H9 (cell line): ENCODE results near the gene IGF1R. TPM values are rescaled to one million over a fixed set of nuclear protein-coding genes. Genes with fewer than 3 reads are reported as not detected.

Source experiments
- DNase-seq: peaks from one replicate; pipeline ENCODE4 v3.0.0-alpha.2; 2017
- H2AFZ ChIP-seq: one replicate; pipeline ENCODE4 v1.6.1; 2013; ENCODE audit warnings: mild to moderate bottlenecking, low read length, control low read depth, moderate library complexity
- H2AK5ac ChIP-seq: 2 replicates; pipeline ENCODE4 v1.6.1; 2013; ENCODE audit warnings: low read length, control low read depth, mixed read lengths; ENCODE audit not compliant: insufficient read length
- H2BK120ac ChIP-seq: one replicate; pipeline ENCODE4 v1.6.1; 2013; ENCODE audit warnings: low read depth, mild to moderate bottlenecking, low read length, control low read depth, inconsistent platforms; ENCODE audit not compliant: poor library complexity, severe bottlenecking
- H2BK12ac ChIP-seq: 2 replicates; pipeline ENCODE4 v1.6.1; 2013; ENCODE audit warnings: low read length, control low read depth, mixed read lengths, low read depth; ENCODE audit not compliant: insufficient read length
- H2BK15ac ChIP-seq: 2 replicates; pipeline ENCODE4 v1.6.1; 2013; ENCODE audit warnings: low read depth, low read length, control low read depth
- H2BK20ac ChIP-seq: one replicate; pipeline ENCODE4 v1.6.1; 2013; ENCODE audit warnings: low read depth, mild to moderate bottlenecking, low read length, control low read depth, inconsistent platforms; ENCODE audit not compliant: poor library complexity, severe bottlenecking
- H2BK5ac ChIP-seq: 2 replicates; pipeline ENCODE4 v1.6.1; 2013; ENCODE audit warnings: low read length, control low read depth, mixed read lengths; ENCODE audit not compliant: insufficient read length
- H3K14ac ChIP-seq: 2 replicates; pipeline ENCODE4 v1.6.1; 2013; ENCODE audit warnings: low read length, control low read depth; ENCODE audit not compliant: insufficient read depth
- H3K18ac ChIP-seq: 2 replicates; pipeline ENCODE4 v1.6.1; 2013; ENCODE audit warnings: low read depth, mild to moderate bottlenecking, mixed read lengths, low read length, control low read depth; ENCODE audit not compliant: insufficient read length
- H3K23ac ChIP-seq: 2 replicates; pipeline ENCODE4 v1.6.1; 2013; ENCODE audit warnings: low read length, control low read depth, mixed read lengths, low read depth; ENCODE audit not compliant: insufficient read length
- H3K23me2 ChIP-seq: 2 replicates; pipeline ENCODE4 v1.6.1; 2013; ENCODE audit warnings: low read depth, mild to moderate bottlenecking, mixed read lengths, low read length, control low read depth; ENCODE audit not compliant: insufficient read length, poor library complexity, severe bottlenecking
- H3K27ac ChIP-seq: 2 replicates; pipeline ENCODE4 v1.5.1; 2013; ENCODE audit warnings: low read length, control low read depth, mixed read lengths, low read depth; ENCODE audit not compliant: insufficient read length
- H3K27me3 ChIP-seq: 2 replicates; pipeline ENCODE4 v1.6.1; 2013; ENCODE audit warnings: low read length, control low read depth, inconsistent platforms; ENCODE audit not compliant: insufficient read depth
- H3K4ac ChIP-seq: 2 replicates; pipeline ENCODE4 v1.6.1; 2013; ENCODE audit warnings: low read depth, mild to moderate bottlenecking, control low read depth, inconsistent platforms, low read length, moderate library complexity
- H3K4me1 ChIP-seq: 2 replicates; pipeline ENCODE4 v1.6.1; 2013; ENCODE audit warnings: low read length, control low read depth, inconsistent platforms; ENCODE audit not compliant: insufficient read depth
- H3K4me2 ChIP-seq: 2 replicates; pipeline ENCODE4 v1.6.1; 2013; ENCODE audit warnings: low read length, control low read depth, mixed read lengths; ENCODE audit not compliant: insufficient read length, insufficient read depth
- H3K56ac ChIP-seq: 2 replicates; pipeline ENCODE4 v1.6.1; 2013; ENCODE audit warnings: low read depth, mild to moderate bottlenecking, mixed read lengths, low read length, control low read depth; ENCODE audit not compliant: insufficient read length
- H3K79me1 ChIP-seq: 2 replicates; pipeline ENCODE4 v1.6.1; 2013; ENCODE audit warnings: low read depth, mild to moderate bottlenecking, moderate library complexity, low read length, control low read depth, inconsistent platforms; ENCODE audit not compliant: insufficient read depth, poor library complexity, severe bottlenecking
- H3K79me2 ChIP-seq: 2 replicates; pipeline ENCODE4 v1.6.1; 2013; ENCODE audit warnings: low read length, control low read depth, inconsistent platforms; ENCODE audit not compliant: insufficient read depth
- H3K9ac ChIP-seq: 2 replicates; pipeline ENCODE4 v1.6.1; 2013; ENCODE audit warnings: low read length, control low read depth, mixed read lengths; ENCODE audit not compliant: insufficient read length; ENCODE audit errors: extremely low read depth
- H3K9me3 ChIP-seq: one replicate; pipeline ENCODE4 v1.6.1; 2013; ENCODE audit warnings: low read depth, low read length, inconsistent platforms; ENCODE audit not compliant: control insufficient read depth
- H3T11ph ChIP-seq: one replicate; pipeline ENCODE4 v1.6.1; 2013; ENCODE audit warnings: mild to moderate bottlenecking, low read length, control low read depth, inconsistent platforms
- H4K20me1 ChIP-seq: one replicate; pipeline ENCODE4 v1.6.1; 2013; ENCODE audit not compliant: control insufficient read depth, insufficient read length, insufficient read depth
- H4K5ac ChIP-seq: 2 replicates; pipeline ENCODE4 v1.6.1; 2013; ENCODE audit warnings: low read depth, mild to moderate bottlenecking, mixed read lengths, low read length, control low read depth; ENCODE audit not compliant: insufficient read length
- H4K8ac ChIP-seq: replicated peaks from 2 replicates; pipeline ENCODE4 v1.6.1; 2013; ENCODE audit warnings: low read length, control low read depth, mixed read lengths, low read depth; ENCODE audit not compliant: insufficient read length
- H4K91ac ChIP-seq: 2 replicates; pipeline ENCODE4 v1.6.1; 2013; ENCODE audit warnings: low read depth, mild to moderate bottlenecking, moderate library complexity, mixed read lengths, low read length, control low read depth; ENCODE audit not compliant: insufficient read length
- H3K27ac Mint-ChIP-seq, 3 experiments: 2 replicates in 2 of 3; 3 replicates in 1 of 3; pipeline ENCODE4 v1.8.0; 2020 to 2021; ENCODE audit warnings: mixed read lengths in 3 of 3, mild to moderate bottlenecking in 1 of 3, moderate library complexity in 1 of 3
- H3K27me3 Mint-ChIP-seq: 2 replicates; pipeline ENCODE4 v1.8.0; 2021; ENCODE audit warnings: low read depth, mild to moderate bottlenecking, moderate library complexity, mixed read lengths
- H3K36me3 Mint-ChIP-seq, 3 experiments: 2 replicates in 2 of 3; 3 replicates in 1 of 3; pipeline ENCODE4 v1.8.0; 2020 to 2021; ENCODE audit warnings: low read depth in 3 of 3, mixed read lengths in 3 of 3; ENCODE audit not compliant: insufficient read depth in 1 of 3
- H3K4me1 Mint-ChIP-seq, 2 experiments: 2 replicates each; pipeline ENCODE4 v1.8.0; 2020; ENCODE audit warnings: mixed read lengths in 2 of 2
- H3K4me3 Mint-ChIP-seq, 2 experiments: 2 replicates in 1 of 2; 3 replicates in 1 of 2; pipeline ENCODE4 v1.8.0; 2020 to 2021; ENCODE audit warnings: mild to moderate bottlenecking in 2 of 2, mixed read lengths in 2 of 2, moderate library complexity in 1 of 2
- H3K9me3 Mint-ChIP-seq, 2 experiments: 2 replicates in 1 of 2; 3 replicates in 1 of 2; pipeline ENCODE4 v1.8.0; 2020; ENCODE audit warnings: mild to moderate bottlenecking in 2 of 2, mixed read lengths in 2 of 2, moderate library complexity in 1 of 2
- WGBS: extraction: QIAGEN DNeasy Blood & Tissue Kit; methylation state at CpG from one replicate; pipeline ENCODE4 v1.1.7; 2013; ENCODE audit warnings: missing lambda C conversion rate, low lambda C conversion rate, mixed read lengths; ENCODE audit not compliant: insufficient read length; ENCODE audit errors: extremely low coverage; 5-methylcytosine and 5-hydroxymethylcytosine counted together
- total RNA-seq: library from RNA; stranded (reverse); gene quantifications from 2 replicates; pipeline ENCODE4 v1.2.1, GENCODE V29; 2021
- TF ChIP-seq, protein P1 (sequence below): fragments of 200-600 bp; sonication (generic); conservative IDR thresholded peaks from 3 replicates; pipeline ENCODE4 v1.8.0; 2021; ENCODE audit warnings: antibody characterized with exemption, mild to moderate bottlenecking

IGF1R gene
- total RNA-seq, 1 experiment from 2014 or later: 70.0 TPM

DNA sequence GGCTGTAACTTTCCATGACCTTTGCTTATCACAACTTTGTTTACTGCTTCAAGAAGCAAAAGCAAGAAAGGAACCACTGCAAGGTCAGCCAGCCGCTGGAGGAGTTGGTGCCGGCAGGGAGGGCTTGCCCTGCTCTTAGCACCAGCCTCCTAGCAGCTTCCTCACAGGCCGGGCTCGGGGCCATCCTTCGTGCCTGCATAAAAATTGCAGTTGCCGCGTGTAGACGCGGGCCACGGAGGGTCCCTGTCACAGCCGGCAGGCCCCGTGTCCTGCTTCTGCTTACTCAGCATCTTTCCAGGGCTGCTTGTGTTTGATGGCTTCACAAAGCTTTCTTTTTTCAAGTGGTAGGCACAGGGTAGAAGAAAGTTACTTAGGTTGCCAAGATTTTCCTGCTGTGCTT lies 274.8 kb downstream of the IGF1R start:
- H3K9me3 ChIP-seq: no peaks in the 10 kb centered on the region
- no peak overlapping the region for H4K5ac ChIP-seq
- Mint-ChIP-seq H3K4me1 (peaks cover 3 to 4% of the 10 kb centered on the region in 2 experiments; a peak in 2 of 4 replicates), H3K27me3 (no peaks in the 10 kb centered on the region), H3K9me3 (no peaks in the 10 kb centered on the region), H3K36me3 (peaks cover 26 to 76% (median 64%) of the 10 kb centered on the region in 3 experiments; a peak in 6 of 7 replicates), H3K4me3 (no peak overlapping the region), H3K27ac (no peak overlapping the region)
- H3K4me1 ChIP-seq: no peaks in the 10 kb centered on the region
- no peak for DNase-seq
- H2BK15ac ChIP-seq: no peak overlapping the region
- H3K79me2 ChIP-seq: no peaks in the 10 kb centered on the region
- H3K79me1 ChIP-seq: no peaks in the 10 kb centered on the region
- WGBS: no CpG with 5 or more reads among the region's 12 CpGs
- H3K23ac ChIP-seq: no peak overlapping the region
- no peak overlapping the region for H3K56ac ChIP-seq
- H3K27ac ChIP-seq: no peak overlapping the region
- H3K27me3 ChIP-seq: no peaks in the 10 kb centered on the region
- H4K91ac ChIP-seq: no peak overlapping the region
- no peaks in the 10 kb centered on the region for H3K23me2 ChIP-seq
- no peak overlapping the region for H2BK5ac ChIP-seq
- H3K18ac ChIP-seq: no peak overlapping the region
- H4K8ac ChIP-seq: no peak overlapping the region
- no peak overlapping the region for H2AK5ac ChIP-seq
- no peak overlapping the region for H3K14ac ChIP-seq
- no peak overlapping the region for H3K4me2 ChIP-seq
- H2BK12ac ChIP-seq: no peak overlapping the region
- no peak overlapping the region for H2BK120ac ChIP-seq
- no peak overlapping the region for H3K4ac ChIP-seq
- no peak overlapping the region for H3K9ac ChIP-seq
- H2AFZ ChIP-seq: no peak overlapping the region
- no peak overlapping the region for H2BK20ac ChIP-seq
- H4K20me1 ChIP-seq: no peaks in the 10 kb centered on the region
- TF ChIP-seq, protein P1, sequence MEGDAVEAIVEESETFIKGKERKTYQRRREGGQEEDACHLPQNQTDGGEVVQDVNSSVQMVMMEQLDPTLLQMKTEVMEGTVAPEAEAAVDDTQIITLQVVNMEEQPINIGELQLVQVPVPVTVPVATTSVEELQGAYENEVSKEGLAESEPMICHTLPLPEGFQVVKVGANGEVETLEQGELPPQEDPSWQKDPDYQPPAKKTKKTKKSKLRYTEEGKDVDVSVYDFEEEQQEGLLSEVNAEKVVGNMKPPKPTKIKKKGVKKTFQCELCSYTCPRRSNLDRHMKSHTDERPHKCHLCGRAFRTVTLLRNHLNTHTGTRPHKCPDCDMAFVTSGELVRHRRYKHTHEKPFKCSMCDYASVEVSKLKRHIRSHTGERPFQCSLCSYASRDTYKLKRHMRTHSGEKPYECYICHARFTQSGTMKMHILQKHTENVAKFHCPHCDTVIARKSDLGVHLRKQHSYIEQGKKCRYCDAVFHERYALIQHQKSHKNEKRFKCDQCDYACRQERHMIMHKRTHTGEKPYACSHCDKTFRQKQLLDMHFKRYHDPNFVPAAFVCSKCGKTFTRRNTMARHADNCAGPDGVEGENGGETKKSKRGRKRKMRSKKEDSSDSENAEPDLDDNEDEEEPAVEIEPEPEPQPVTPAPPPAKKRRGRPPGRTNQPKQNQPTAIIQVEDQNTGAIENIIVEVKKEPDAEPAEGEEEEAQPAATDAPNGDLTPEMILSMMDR: no peak
- H3T11ph ChIP-seq: no peak overlapping the region
